ENCODE measurements around the gene C3AR1. TPM values are rescaled to one million over a fixed set of nuclear protein-coding genes. Genes with fewer than 3 reads are reported as not detected.

C3AR1 gene
- total and polyA plus RNA-seq, 2 donors (not counting 3 experiments of a cell fraction or from before 2014, with no cell fraction given): 0.22 to 0.70 TPM

DNA sequence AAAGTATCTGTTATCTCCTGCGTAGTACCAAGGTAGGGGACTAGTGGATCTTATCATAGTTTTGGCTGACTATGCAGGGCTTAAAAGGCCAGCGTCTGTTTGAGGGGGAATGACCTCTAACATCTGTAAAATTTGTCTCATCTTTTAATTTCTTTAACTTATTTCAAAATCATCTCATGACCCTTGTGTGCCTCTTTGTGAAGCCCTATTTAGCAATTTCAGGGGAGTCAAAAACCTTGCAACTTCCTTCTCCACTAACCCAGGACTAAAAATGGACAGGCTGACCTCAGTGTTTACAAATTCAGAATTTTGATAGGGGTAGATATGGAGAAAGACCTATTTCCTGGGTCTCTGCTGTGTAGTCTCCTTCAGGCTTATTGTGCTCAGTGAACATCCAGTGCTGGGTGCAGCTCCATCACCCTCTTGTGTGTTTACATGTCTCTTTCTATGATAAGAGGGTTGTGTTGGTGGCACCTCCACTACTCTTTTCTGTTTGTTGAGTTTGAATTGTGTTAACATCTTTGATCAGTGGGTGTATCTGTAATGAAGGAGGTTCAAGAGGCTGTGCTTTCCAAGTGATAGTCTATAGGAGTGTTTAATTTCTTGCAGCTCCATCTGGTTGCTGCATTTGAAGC lies 30.2 kb upstream of the C3AR1 start:
- TF ChIP-seq POLR2AphosphoS5 (IDR thresholded peaks at IDR 0.05; ENCODE audit: insufficient read depth, low read depth, low read length) (no peak), JUN (IDR thresholded peaks at IDR 0.05; ENCODE audit: borderline replicate concordance, insufficient read depth, insufficient read length, low read depth) (no peak), GATA2 (IDR thresholded peaks at IDR 0.05; ENCODE audit: insufficient read depth, insufficient read length, low read depth, low read length) (no peak), EZH2 (IDR thresholded peaks at IDR 0.05; ENCODE audit: borderline replicate concordance, low read depth, low read length, severe bottlenecking) (no peak), MAX (IDR thresholded peaks at IDR 0.05; ENCODE audit: insufficient read depth, insufficient read length) (no peak), FOS (IDR thresholded peaks at IDR 0.05; ENCODE audit: borderline replicate concordance, insufficient read depth, low read length) (no peak), POLR2A (IDR thresholded peaks at IDR 0.05; ENCODE audit: low read depth, low read length) (no peak), MYC (IDR thresholded peaks at IDR 0.05; ENCODE audit: low read depth, low read length) (no peak)
- TF ChIP-seq, protein P1, sequence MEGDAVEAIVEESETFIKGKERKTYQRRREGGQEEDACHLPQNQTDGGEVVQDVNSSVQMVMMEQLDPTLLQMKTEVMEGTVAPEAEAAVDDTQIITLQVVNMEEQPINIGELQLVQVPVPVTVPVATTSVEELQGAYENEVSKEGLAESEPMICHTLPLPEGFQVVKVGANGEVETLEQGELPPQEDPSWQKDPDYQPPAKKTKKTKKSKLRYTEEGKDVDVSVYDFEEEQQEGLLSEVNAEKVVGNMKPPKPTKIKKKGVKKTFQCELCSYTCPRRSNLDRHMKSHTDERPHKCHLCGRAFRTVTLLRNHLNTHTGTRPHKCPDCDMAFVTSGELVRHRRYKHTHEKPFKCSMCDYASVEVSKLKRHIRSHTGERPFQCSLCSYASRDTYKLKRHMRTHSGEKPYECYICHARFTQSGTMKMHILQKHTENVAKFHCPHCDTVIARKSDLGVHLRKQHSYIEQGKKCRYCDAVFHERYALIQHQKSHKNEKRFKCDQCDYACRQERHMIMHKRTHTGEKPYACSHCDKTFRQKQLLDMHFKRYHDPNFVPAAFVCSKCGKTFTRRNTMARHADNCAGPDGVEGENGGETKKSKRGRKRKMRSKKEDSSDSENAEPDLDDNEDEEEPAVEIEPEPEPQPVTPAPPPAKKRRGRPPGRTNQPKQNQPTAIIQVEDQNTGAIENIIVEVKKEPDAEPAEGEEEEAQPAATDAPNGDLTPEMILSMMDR (IDR thresholded peaks at IDR 0.05; ENCODE audit: extremely low read depth in 1 of 2, insufficient read depth in 1 of 2, low read depth in 1 of 2, low read length in 2 of 2): no peak
- DNase-seq (ENCODE audit: low read depth, low spot score): no peak
- dilution Hi-C loops (cut with MboI; ENCODE audit: extremely low pct_ligation_motif_present, low sequenced_read_pairs): no loop called here
- Histone ChIP-seq H3K9me3 (replicated peaks; ENCODE audit: control insufficient read depth, insufficient read depth, low read length) (no peaks in the 10 kb centered on the region), H3K4me2 (ENCODE audit: insufficient read depth, low read length) (no peak overlapping the region), H4K20me1 (replicated peaks; ENCODE audit: control insufficient read depth, extremely low read depth, insufficient read depth, low read length) (peaks cover 2% of the 10 kb centered on the region), H3K27ac (ENCODE audit: insufficient read depth, low read depth, low read length) (no peak overlapping the region), H3K36me3 (ENCODE audit: control insufficient read depth in 2 of 2, extremely low read depth in 1 of 2, insufficient read depth in 2 of 2, low read length in 2 of 2) (peaks cover 15 to 21% of the 10 kb centered on the region in 2 experiments), H3K27me3 (ENCODE audit: control insufficient read depth in 2 of 2, insufficient read depth in 2 of 2, low read length in 2 of 2) (no peaks in the 10 kb centered on the region), H3K79me2 (ENCODE audit: control insufficient read depth, insufficient read depth, low read length) (no peaks in the 10 kb centered on the region), H3K4me1 (ENCODE audit: control insufficient read depth, extremely low read depth, insufficient read depth, low read length) (no peaks in the 10 kb centered on the region), H3K9me1 (replicated peaks; ENCODE audit: control insufficient read depth, extremely low read depth, insufficient read depth, low read length) (no peaks in the 10 kb centered on the region), H2AFZ (ENCODE audit: low read depth, low read length) (no peak overlapping the region), H3K4me3 (replicated peaks in 1 of 3; ENCODE audit: insufficient read depth in 1 of 3, low read depth in 1 of 3, low read length in 3 of 3) (no peak overlapping the region), H3K9ac (replicated peaks; ENCODE audit: extremely low read depth, insufficient read depth, low read length) (no peak overlapping the region)
- intact Hi-C loops (cut with micrococcal nuclease): no loop called here
- BruUV-seq (replicated peaks): no TSS peak
- no peak for FAIRE-seq
- ChIA-PET POLR2A (no interaction called here), CTCF (interaction anchor here (0.7 kb wide), 1 partner anchor 51 kb away, joined by 3 read pairs; no protein-coding TSS in a partner anchor)

All from endothelial cell of umbilical vein (primary cell).